OCI-M1 (cell line): ENCODE measurements around the gene NIN.
A peak's percentile ranks its signal among the peaks of the same experiment; 100 is the strongest.

Experiments used
- DNase-seq: peaks from one replicate; lab custom pipeline; 2025; lab: John Stamatoyannopoulos, UW

The NIN gene, protein sequence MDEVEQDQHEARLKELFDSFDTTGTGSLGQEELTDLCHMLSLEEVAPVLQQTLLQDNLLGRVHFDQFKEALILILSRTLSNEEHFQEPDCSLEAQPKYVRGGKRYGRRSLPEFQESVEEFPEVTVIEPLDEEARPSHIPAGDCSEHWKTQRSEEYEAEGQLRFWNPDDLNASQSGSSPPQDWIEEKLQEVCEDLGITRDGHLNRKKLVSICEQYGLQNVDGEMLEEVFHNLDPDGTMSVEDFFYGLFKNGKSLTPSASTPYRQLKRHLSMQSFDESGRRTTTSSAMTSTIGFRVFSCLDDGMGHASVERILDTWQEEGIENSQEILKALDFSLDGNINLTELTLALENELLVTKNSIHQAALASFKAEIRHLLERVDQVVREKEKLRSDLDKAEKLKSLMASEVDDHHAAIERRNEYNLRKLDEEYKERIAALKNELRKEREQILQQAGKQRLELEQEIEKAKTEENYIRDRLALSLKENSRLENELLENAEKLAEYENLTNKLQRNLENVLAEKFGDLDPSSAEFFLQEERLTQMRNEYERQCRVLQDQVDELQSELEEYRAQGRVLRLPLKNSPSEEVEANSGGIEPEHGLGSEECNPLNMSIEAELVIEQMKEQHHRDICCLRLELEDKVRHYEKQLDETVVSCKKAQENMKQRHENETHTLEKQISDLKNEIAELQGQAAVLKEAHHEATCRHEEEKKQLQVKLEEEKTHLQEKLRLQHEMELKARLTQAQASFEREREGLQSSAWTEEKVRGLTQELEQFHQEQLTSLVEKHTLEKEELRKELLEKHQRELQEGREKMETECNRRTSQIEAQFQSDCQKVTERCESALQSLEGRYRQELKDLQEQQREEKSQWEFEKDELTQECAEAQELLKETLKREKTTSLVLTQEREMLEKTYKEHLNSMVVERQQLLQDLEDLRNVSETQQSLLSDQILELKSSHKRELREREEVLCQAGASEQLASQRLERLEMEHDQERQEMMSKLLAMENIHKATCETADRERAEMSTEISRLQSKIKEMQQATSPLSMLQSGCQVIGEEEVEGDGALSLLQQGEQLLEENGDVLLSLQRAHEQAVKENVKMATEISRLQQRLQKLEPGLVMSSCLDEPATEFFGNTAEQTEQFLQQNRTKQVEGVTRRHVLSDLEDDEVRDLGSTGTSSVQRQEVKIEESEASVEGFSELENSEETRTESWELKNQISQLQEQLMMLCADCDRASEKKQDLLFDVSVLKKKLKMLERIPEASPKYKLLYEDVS (N-terminal part only)

DNA sequence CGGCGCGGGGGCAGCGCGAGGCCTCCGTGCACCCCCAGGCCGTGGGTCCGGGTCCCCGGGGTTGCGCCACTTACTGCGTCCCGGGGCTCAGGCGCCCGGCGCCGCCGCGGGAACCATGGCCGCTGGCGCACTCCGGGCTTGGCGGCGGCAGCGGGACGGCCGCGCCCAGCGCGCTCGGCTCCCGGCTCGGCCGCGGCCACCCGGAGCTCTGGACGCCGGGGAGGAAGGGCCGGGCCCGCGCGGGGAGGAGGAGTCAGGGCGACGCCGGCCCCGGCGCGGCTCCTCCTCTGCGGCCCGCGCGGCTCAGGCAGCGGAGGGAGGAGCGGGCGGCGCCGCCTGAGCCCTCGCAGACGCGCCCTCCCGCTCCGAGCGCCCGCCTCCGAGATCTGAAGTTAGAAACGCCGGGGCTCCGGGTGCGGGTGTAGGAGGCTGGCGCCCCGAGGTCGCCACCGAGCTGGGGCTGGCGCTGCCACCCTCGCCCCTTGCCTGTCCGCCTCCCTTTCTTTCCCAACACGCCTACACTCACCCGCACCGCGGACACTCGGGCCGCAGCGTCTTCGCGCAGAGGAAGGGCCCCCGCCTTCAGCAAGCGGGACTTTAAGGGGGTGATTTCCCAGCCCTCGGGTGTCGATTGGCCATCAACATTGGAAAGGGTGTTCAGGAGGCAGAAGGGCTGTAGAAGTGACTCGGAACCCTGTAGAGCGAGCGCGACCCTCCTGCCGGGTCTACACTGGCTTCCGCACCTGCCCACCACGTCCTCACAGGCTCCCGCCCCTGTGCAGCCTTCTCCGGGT is at the start of gene NIN:
TSS of gene NIN (minus strand) at position 231 of the 794 bp plus-strand sequence. CDS start 9,106 bp downstream, outside the sequence.
- peak; percentile 66 for DNase-seq

DNA sequence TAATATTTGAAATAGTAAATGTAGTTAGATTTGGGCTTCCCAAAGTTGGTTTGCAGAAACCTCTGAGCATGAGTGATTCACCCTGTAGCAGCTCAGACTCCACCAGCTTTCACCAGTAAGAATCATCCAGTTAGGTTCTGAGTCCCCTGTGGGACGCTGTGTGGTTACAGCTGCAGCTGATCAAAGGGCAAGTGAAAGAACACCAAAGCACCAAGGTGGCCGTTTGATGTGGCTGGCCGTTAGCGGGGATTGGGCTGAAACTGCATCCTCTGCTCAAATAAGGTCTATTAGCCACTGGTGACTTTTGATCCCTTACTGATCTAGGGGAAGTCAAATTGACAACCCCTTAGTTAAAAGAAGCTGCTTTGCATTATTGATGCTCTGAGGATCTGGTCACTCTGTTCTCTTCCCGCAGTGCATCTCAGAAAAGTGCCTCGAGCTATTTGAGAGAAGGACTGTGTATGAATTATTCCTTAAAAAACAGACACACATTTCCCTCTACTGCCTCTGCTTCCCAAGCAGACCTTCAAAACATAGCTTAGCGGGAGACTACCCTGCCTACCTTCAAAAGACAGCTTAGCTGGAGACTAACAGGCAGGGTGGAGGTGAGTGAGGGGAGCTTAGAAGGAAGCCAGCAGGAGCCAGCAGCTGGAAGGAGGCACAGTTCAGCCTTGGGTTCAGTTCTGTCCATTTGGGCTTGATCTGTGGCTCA is 44.6 kb upstream of the NIN start:
- DNase-seq, result no peak

DNA sequence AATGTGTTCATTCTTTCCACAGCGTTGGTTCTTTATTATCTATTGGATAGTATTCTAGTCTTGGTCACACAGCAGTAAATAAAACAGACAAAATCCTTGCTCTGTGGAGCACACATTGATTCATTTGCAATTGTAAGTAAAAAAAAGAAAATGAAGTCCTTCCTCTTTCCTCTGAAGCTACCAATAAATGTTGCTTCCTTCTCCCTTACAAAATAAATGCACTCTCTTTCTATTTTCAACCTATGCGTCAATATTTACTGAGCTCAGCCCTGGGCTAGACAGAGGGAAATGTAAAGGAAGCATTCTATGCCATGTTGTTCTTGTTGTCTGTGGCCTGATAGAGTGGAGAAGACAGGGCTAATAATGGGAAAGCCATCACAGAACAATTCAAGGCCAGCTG is 43.8 kb upstream of the NIN start:
- DNase-seq, result no peak

DNA sequence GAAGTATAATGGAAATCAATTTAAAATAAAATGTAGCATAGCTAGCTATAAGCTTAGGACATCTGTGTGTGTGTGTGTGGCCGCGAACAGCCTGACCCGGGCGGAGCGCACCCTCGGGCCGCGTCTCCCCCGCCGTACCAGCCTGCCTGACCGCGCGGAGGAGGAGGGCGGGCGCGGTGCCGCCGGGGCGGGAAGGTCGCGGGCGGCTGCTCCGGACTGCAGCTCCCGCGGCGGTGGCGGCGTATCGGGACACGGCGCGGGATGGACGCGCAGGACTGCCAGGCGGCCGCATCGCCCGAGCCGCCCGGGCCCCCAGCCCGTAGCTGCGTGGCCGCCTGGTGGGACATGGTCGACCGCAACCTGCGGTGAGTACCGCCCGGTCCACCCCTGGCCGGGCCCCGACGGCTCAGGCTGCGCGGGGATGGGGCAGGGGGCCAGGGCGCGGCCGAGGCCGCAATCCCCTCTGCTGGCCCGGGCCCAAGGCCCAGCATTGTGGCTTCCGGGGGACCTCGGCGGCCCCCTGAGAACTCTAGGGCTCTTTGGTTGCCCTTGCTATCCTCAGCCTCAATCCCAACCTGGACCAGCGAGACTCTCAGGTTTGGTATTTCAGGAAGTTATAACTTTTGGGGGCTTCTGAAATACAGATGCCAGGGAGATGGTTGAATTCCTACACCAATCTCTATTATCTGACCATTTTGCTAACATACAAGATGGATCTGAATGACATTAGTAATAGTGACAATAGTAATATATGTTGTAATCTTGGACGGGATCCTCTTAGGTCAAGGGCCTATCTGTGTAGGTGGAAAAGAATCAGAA is 41.2 kb upstream of the NIN start, which contains the start of gene ABHD12B:
TSS of gene ABHD12B (plus strand) at position 140 of the 819 bp plus-strand sequence. CDS start at position 262, 122 bp downstream.
- DNase-seq, result no peak

DNA sequence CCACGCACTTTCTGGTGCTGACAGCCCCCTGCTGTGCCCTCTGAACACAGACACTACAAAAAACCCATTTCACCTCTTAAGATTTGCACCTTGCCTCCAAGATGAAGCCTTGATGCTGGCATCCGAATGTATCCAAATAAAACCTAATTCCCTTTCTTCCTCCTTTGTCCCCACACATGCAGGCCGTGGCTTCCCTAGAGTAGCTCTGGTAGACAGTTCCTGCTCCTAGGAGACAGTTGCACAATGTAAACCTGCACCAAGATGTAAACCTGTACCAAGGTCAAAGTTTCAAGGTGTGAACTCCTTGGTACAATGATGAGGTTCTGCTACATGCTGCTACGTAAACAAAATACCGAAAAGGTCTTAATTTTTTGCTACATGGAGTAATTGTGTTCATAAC is 40.3 kb upstream of the NIN start:
- DNase-seq, result no peak

DNA sequence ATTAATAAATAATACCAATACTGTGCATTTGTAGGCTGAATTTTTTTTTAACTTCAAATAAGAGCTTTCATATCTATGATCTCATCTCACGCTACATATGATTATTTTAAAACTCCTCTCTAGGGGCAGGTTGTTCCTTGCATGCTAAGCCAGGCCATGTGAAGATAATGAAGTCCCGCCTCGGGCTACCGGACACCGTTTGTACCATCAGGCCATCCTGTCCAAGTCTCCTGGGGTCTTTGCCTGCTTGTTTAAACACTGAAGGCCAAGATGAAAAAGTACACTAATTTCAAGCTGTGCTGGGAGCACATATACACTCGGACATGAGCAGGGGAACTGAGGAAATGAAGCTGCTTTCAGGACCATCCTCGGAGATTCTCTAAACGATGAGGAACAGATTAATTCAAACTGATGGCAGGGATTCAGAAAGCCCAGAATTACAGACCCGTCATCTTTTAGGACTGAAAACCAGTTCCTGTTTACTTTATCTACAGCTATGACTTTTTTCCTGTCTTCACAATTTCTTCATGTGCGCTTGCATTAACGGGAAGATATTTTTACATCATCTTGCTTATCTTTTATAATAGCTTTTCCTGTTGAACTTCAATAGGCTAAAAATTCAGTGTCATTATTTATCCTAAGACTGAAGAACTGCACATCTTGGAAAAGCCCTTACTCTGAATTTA is 34.6 kb upstream of the NIN start:
- peak; percentile 2 for DNase-seq

DNA sequence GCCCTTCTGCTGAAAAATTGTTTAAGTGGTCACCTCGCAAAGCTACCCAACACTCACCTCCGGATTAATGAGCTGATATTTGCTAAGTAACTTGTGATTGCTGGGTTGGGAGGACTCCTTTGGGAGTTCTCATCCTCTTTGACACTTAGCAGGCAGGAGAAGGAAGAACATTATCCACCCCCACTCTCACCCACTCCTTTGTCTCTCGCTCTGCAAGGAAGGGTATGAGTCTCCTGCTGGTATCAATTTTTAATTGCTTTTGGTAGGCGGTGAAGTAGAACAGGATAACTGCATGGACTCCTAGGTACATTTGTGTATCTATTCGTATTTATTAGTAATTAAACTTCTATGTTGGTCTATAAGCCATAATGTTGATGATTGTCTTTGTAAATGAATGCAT is 34.0 kb upstream of the NIN start:
- no peak for DNase-seq

DNA sequence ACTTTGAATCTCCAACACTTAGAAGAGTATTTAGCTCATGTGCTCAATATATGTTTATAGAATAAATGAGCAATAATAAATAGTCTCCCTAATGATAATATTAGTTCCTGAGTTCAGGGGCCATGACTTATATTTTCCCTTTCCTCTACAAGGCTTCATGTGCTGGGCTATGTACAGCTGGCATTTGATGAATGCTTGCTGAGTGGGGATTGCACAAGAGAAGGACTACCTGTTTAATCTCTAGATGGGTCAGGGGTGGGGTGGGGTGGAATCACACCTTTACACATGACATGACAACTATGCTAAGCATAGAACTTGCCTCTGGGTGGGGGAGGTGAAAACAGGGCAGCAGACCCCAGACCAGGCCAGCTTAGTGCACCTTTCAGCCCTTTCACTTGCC is 33.3 kb upstream of the NIN start:
- no peak for DNase-seq

DNA sequence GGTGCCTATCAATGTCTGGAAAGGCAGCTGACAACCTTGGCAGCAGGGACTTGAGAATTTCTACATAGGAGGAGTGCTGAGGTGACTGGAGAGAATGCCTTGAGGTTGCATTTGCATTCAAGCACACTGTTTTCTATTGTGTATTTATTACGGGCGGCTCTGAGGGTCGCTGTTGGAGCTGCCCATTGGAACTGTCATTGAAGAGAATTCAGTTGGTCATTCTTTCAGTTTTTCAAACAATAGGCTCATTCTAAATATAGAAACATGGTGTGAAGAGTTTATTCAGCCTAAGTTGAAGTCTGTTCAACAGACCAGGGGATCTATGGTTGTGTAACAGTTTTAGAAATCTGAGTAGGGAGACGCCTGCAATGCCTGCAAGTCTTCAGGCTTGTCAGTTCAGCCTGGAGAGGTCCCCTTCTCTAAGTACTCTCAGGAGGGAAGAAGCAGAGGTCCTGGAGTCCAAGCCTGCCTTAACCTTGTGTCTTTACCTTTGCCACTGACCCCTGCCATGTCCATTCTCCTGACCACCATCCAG is 31.1 kb upstream of the NIN start:
- no peak for DNase-seq

DNA sequence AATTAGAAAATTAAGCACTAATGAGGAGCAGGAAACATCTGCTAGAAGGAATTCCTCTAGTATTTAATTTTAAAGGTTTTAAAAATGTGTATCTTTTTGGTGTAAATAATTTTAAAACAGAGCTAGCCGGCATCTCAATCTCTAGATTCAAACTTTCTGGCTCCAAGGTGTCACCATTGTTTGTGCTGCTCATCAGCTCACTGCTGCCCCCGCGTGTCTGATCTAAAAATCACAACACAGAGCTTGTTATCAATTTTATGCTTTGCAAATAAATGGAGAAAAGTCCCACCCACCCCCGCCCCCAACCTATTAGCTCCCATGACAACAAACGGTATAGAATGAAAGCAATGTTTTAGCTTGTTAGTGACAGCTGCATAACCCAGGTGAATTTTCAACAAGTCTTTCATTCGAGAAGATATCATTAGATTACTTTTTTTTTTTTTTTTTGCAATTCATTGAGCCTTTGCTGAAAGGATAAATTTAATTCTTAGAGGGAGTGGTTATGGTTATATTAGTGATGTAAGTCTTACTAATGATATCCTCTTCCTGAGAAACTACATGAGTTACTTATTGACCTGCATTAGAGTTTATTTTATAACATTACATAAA is 29.6 kb upstream of the NIN start:
- peak; percentile 84 for DNase-seq

DNA sequence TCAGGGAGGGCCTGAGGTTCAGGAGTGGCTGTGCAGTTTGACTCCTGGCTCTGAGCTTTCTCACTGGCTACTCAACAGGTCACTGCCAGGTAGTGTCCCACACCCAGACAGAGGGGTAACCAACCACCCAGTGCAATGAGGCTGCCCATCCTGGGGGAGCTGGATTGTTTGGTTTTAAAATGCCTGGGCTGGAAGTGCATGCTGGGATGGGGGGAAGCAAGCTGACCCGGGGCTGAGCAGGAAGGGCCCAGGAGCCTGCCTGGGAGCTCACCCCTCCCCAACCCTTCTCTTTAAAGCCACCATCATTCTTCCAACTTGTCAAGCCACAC is 28.3 kb upstream of the NIN start:
- DNase-seq, result no peak

DNA sequence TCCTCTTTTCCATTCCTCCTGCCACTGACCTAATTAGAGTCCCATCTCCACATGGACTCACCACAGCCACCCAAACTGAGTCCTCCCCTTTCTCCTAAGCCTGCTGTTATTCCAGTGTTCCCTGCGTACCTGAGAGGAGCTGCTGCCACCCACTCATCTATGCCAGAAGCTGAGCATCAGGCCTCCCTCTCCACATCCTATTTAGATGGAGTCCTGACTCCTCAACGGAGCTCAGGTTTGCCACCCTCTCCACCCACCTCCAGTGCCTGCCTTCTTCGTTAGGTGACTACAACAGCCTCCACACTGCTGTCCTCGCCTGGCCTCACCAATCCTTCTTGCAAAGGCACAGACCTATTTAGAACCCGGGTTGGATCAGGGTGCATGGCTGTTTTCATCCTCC is 25.7 kb upstream of the NIN start:
- no peak for DNase-seq

DNA sequence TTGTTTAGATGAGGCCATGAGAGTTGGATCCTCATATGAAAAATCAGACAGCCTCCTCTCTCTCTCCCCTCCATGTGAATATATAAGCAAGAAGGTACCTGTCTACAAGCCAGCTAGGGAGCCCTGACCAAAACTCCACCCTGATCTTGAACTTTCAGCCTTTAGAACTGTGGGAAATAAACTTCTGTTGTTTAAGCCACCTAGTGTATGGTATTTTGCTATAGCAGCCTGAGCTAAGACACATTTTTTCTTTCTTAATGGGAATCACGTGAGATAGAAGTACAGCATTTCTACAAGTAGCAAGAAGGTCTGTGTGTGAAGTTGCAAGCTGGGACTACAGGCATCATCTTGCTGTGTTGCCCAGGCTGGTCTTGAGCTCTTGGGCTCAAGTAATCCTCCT is 24.6 kb upstream of the NIN start:
- DNase-seq, result no peak

DNA sequence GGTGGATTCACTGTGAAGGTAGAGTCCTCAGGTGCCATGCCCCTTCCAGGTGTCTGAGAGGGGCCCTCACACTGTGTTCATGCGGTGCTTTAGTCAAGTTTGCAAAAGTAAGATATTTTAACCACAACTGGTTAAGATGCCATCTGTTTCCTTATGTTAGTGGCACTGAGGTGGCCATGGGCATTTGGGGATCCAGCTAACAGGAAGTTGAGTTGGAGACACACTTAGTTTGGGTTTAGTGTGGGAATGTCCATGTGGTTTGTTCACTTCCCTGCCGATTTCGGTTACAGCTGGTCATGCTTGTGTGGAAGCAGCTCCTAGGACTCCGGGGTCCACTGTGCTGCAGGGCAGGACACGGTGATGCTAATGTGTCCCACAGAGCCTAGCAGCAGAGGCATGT is 23.6 kb upstream of the NIN start:
- no peak for DNase-seq

DNA sequence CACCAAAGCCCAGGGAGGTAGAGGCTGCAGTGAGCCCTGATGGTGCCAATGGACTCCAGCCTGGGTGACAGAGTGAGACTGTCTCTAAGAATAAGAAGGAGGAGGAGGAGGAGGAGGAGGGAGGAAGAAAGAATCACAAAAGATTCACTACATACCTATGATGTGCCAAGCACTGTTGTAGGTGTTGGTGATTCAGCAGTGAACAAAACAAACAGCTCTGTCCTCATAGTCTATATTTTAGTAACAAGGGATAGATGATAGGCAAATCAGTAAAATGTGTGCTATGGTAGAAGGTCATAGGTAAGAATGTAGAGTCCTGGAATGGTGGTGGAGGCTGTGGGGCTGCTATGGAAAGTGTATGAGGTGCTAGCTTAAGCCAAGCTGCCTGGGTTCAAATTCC is 22.9 kb upstream of the NIN start:
- no peak for DNase-seq

DNA sequence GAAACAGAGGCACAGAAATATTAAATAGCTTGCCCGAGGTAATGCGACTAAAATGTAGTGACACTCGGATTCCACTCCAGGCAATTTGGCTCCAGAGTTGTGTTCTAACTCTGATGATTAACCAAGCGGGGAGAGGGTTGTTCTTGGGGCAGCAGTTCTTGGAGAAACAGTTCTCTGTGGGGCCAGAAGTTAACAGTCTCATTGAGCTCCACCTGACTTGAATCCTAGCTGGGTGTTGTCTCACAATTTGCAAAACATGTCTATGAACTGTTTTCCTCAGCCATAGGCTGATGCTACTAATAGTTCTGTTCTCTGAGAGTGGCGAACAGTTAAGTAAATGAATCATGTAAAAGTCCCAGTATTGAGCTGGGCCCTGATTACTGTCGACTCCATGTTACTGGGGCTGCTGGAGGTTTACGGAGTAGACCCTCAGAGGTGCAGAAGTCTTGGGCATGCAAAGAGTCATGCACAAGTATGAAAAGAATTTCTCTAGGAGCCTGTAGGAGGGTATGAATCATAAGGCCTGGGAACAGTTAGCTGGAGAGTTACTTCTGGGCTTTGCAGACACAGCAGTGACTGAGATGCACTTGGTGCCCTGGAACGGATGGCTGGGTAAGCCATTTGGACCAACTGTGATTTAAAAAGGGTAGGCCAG is 15.4 kb upstream of the NIN start:
- no peak for DNase-seq

DNA sequence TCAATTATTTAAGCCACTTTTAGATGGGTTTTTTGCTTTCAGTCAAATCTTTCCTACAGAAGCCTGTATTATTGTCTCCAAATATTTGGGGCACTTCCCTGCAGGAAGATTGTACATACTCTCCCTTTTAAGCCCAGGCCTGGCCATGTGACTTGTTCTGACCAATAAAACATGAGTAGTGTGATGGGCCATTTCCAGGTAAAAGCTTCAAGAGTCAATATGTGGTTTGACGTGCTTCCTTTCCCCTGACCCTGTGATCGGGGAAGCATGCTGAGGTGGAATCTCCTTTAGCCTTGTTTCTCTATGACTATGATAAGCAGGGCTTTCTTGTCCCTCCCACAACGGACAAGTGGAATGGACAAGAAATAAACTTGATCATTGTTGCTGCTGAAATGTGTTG is 14.2 kb upstream of the NIN start:
- no peak for DNase-seq

DNA sequence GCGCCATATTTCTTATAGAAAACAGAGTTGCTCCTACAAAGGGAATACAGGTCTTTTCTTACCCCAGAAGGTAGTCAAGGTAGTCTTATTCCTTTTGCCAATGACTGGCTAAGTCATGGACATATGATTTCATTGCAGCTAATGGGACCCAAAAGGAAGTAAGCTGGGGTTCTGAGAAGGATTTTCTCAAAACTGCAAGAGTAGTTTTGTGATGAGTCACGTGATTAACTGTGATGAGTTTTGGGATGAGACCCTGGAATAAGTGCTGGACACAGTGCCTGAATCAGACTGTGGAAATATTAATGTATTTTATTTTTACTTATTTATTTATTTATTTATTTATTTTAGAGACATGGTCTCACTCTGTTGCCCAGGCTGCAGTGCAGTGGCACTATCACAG is 13.4 kb upstream of the NIN start:
- DNase-seq, result no peak
